ENCODE measurements around the gene TTC39B.

DNA sequence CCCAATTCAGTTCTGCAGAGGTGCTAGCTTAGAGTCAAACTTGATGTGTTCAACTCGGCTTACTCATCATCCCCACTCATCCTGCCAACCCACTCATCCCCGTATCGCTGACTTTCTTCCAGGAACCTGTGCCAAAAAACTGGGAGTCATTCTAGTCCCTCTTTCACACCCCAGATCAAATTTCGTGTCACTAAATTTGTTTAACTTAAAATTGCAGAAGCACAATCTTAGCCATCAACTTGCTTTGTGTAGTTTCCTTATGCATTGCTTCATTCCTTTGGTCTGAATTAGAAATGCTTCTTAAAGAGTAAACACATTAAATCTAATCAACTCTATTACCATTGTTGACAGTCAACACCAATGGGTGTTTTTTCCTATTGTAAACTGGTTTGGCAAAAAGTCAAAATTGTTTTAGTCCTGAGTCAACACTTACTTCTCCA lies 162.4 kb downstream of the TTC39B start:
- TF ChIP-seq, protein P1, sequence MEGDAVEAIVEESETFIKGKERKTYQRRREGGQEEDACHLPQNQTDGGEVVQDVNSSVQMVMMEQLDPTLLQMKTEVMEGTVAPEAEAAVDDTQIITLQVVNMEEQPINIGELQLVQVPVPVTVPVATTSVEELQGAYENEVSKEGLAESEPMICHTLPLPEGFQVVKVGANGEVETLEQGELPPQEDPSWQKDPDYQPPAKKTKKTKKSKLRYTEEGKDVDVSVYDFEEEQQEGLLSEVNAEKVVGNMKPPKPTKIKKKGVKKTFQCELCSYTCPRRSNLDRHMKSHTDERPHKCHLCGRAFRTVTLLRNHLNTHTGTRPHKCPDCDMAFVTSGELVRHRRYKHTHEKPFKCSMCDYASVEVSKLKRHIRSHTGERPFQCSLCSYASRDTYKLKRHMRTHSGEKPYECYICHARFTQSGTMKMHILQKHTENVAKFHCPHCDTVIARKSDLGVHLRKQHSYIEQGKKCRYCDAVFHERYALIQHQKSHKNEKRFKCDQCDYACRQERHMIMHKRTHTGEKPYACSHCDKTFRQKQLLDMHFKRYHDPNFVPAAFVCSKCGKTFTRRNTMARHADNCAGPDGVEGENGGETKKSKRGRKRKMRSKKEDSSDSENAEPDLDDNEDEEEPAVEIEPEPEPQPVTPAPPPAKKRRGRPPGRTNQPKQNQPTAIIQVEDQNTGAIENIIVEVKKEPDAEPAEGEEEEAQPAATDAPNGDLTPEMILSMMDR (IDR thresholded peaks at IDR 0.05), result no peak
- no peak for TF ChIP-seq POLR2A (IDR thresholded peaks at IDR 0.05)

Data from heart left ventricle (tissue), 13 donors.